NB4 (cell line): ENCODE results near the gene DAAM1.

Experiments used
- MYC ChIP-seq: IDR thresholded peaks from 2 replicates; pipeline ENCODE4 v1.6.1; 2011; ENCODE audit warnings: low read depth, low read length
- TF ChIP-seq, protein P1 (sequence below): IDR thresholded peaks from one replicate; pipeline ENCODE4 v1.5.1; 2012; ENCODE audit warnings: low read depth, low read length

DNA sequence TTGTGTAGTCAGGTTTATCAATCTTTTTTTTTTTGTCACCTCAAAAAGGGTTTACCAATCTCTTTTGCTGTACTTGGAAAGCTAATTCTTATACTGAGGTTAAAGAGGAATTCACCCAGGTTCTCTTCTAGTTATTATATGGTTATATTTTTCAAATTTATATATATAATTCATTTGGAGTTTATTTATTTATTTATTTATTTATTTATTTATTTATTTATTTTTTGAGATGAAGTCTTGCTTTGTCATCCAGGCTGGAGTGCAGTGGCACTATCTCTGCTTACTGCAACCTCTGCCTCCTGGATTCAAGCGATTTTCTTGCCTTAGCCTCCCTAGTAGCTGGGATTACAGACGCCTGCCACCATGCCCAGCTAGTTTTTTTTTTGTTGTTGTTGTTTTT, 202.9 kb downstream of the DAAM1 start:
- TF ChIP-seq, protein P1, sequence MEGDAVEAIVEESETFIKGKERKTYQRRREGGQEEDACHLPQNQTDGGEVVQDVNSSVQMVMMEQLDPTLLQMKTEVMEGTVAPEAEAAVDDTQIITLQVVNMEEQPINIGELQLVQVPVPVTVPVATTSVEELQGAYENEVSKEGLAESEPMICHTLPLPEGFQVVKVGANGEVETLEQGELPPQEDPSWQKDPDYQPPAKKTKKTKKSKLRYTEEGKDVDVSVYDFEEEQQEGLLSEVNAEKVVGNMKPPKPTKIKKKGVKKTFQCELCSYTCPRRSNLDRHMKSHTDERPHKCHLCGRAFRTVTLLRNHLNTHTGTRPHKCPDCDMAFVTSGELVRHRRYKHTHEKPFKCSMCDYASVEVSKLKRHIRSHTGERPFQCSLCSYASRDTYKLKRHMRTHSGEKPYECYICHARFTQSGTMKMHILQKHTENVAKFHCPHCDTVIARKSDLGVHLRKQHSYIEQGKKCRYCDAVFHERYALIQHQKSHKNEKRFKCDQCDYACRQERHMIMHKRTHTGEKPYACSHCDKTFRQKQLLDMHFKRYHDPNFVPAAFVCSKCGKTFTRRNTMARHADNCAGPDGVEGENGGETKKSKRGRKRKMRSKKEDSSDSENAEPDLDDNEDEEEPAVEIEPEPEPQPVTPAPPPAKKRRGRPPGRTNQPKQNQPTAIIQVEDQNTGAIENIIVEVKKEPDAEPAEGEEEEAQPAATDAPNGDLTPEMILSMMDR = no peak
- TF ChIP-seq MYC = no peak
